Measurements from ENCODE around the gene ELOVL5. TPM values are rescaled to one million over a fixed set of nuclear protein-coding genes. Genes with fewer than 3 reads are reported as not detected.

ELOVL5 gene
- 72.4 TPM for total RNA-seq
- long read RNA-seq, transcript ELOVL5-201 (8 exons, 2,827 nt): major isoform, 93 of 122 reads
- long read RNA-seq, partial matches to known transcripts: 15 of 122 reads
- long read RNA-seq, other reads (novel, unspliced or antisense): 9 of 122 reads

- TF ChIP-seq CTCF (IDR thresholded peaks at IDR 0.05): no peak
- peaks cover 3% of the 10 kb centered on the region for H3K36me3 ChIP-seq
- H3K9me3 ChIP-seq: no peaks in the 10 kb centered on the region
- intact Hi-C loops (cut with DNase I): no loop called here
- peak; percentile 95 to 96 for ATAC-seq
- peak within 1 kb of the TSS; percentile 98 for H3K27ac ChIP-seq
- no peaks in the 10 kb centered on the region for H3K27me3 ChIP-seq (ENCODE audit: low read depth)
- peak; percentile 99 for DNase-seq
- peaks cover 30% of the 10 kb centered on the region for H3K4me1 ChIP-seq
- H3K4me3 ChIP-seq: peak within 1 kb of the TSS; percentile 97
Measured at GRCh38 chr6:53348371-53349208, at the start of gene ELOVL5. Gene ELOVL5 (minus strand): TSS chr6:53348950. CDS start chr6:53295699, 53,251 bp downstream.

GRCh38 chr6:53397283-53397682 lies 48.5 kb upstream of the ELOVL5 start:
- intact Hi-C loops (cut with DNase I): no loop called here
- H3K9me3 ChIP-seq: no peaks in the 10 kb centered on the region
- H3K27me3 ChIP-seq (ENCODE audit: low read depth): no peaks in the 10 kb centered on the region
- H3K36me3 ChIP-seq: no peaks in the 10 kb centered on the region
- TF ChIP-seq CTCF (IDR thresholded peaks at IDR 0.05): no peak
- DNase-seq (no peak), ATAC-seq (peak in 1 of 2 donors; percentile 14)
- H3K4me3 ChIP-seq: no peak overlapping the region
- H3K4me1 ChIP-seq: no peaks in the 10 kb centered on the region
- H3K27ac ChIP-seq: no peak overlapping the region

- H3K4me3 ChIP-seq: no peak overlapping the region
- no peak overlapping the region for H3K27ac ChIP-seq
- no peaks in the 10 kb centered on the region for H3K36me3 ChIP-seq
- no peaks in the 10 kb centered on the region for H3K27me3 ChIP-seq (ENCODE audit: low read depth)
- intact Hi-C loops (cut with DNase I): no loop called here
- no peaks in the 10 kb centered on the region for H3K9me3 ChIP-seq
- DNase-seq (no peak), ATAC-seq (no peak)
- no peaks in the 10 kb centered on the region for H3K4me1 ChIP-seq
- TF ChIP-seq CTCF (IDR thresholded peaks at IDR 0.05): no peak
Measured at GRCh38 chr6:53395986-53396385, 47.2 kb upstream of the ELOVL5 start.

- Histone ChIP-seq H3K27me3 (ENCODE audit: low read depth) (no peaks in the 10 kb centered on the region), H3K9me3 (no peaks in the 10 kb centered on the region), H3K4me1 (no peaks in the 10 kb centered on the region), H3K27ac (no peak overlapping the region), H3K4me3 (no peak overlapping the region), H3K36me3 (no peaks in the 10 kb centered on the region)
- TF ChIP-seq CTCF (IDR thresholded peaks at IDR 0.05): no peak
- intact Hi-C loops (cut with DNase I): no loop called here
- no peak for ATAC-seq
- DNase-seq: no peak
Measured at GRCh38 chr6:53394704-53395103, 46.0 kb upstream of the ELOVL5 start.

- intact Hi-C loops (cut with DNase I): no loop called here
- H3K27me3 ChIP-seq (ENCODE audit: low read depth): no peaks in the 10 kb centered on the region
- no peak for DNase-seq
- TF ChIP-seq CTCF (IDR thresholded peaks at IDR 0.05): no peak
- H3K9me3 ChIP-seq: no peaks in the 10 kb centered on the region
- H3K4me3 ChIP-seq: no peak overlapping the region
- no peaks in the 10 kb centered on the region for H3K36me3 ChIP-seq
- no peak for ATAC-seq
- no peaks in the 10 kb centered on the region for H3K4me1 ChIP-seq
- no peak overlapping the region for H3K27ac ChIP-seq
Measured at GRCh38 chr6:53391170-53391569, 42.4 kb upstream of the ELOVL5 start.
